SU-DHL-6 (cell line): ENCODE data around the gene ALPK3.

Source experiments
- H2AFZ ChIP-seq: fragments of 200-600 bp; sonication (generic); 2 replicates; pipeline ENCODE4 v1.6.1; 2014; ENCODE audit warnings: low read depth, mild to moderate bottlenecking, moderate library complexity, mixed read lengths, antibody characterized with exemption, low read length; ENCODE audit not compliant: severe bottlenecking
- H3F3A ChIP-seq: fragments of 200-600 bp; shearing (Covaris generic); 2 replicates; pipeline ENCODE4 v1.6.0; 2016; ENCODE audit warnings: antibody characterized with exemption, mild to moderate bottlenecking; ENCODE audit not compliant: insufficient read depth
- H3K27ac ChIP-seq: fragments of 200-600 bp; sonication (generic); 2 replicates; pipeline ENCODE4 v1.5.1; 2016; ENCODE audit warnings: low read depth, mild to moderate bottlenecking, low read length, moderate library complexity, mixed read lengths
- H3K27me3 ChIP-seq: fragments of 200-600 bp; sonication (generic), shearing (Covaris generic); 2 replicates; pipeline ENCODE4 v1.6.0; 2014; ENCODE audit warnings: mild to moderate bottlenecking, low read length
- H3K36me3 ChIP-seq: fragments of 200-600 bp; sonication (generic); 2 replicates; pipeline ENCODE4 v1.6.1; 2014; ENCODE audit warnings: mild to moderate bottlenecking, low read length, mixed read lengths
- H3K4me2 ChIP-seq: fragments of 300-600, 200-600 bp; shearing (Covaris generic), sonication (generic); 2 replicates; pipeline ENCODE4 v1.6.0; 2014; ENCODE audit warnings: low read length, low read depth, mild to moderate bottlenecking; ENCODE audit not compliant: poor library complexity, severe bottlenecking
- H3K4me3 ChIP-seq: fragments of 200-600 bp; sonication (generic); 2 replicates; pipeline ENCODE4 v1.5.1; 2014; ENCODE audit warnings: antibody characterized with exemption, low read length, mild to moderate bottlenecking, mixed read lengths; ENCODE audit not compliant: insufficient read depth, poor library complexity, severe bottlenecking
- H3K79me2 ChIP-seq: fragments of 200-600 bp; sonication (generic); 2 replicates; pipeline ENCODE4 v1.6.1; 2014; ENCODE audit warnings: mild to moderate bottlenecking, low read length, moderate library complexity; ENCODE audit not compliant: insufficient read depth
- H3K9ac ChIP-seq: fragments of 200-600 bp; sonication (generic); 2 replicates; pipeline ENCODE4 v1.7.0; 2014; ENCODE audit warnings: mild to moderate bottlenecking, low read length
- H3K9me2 ChIP-seq: fragments of 200-600 bp; sonication (generic); replicated peaks from 2 replicates; pipeline ENCODE4 v1.6.1; 2014; ENCODE audit warnings: low read length; ENCODE audit not compliant: insufficient read depth
- H3K9me3 ChIP-seq: fragments of 200-600 bp; sonication (generic); 2 replicates; pipeline ENCODE4 v1.6.1; 2014; ENCODE audit warnings: low read length, mixed read lengths; ENCODE audit not compliant: insufficient read depth
- H4K20me1 ChIP-seq: fragments of 200-600 bp; sonication (generic); 2 replicates; pipeline ENCODE4 v1.6.1; 2014; ENCODE audit warnings: low read depth, mild to moderate bottlenecking, antibody characterized with exemption, low read length, moderate library complexity, mixed read lengths
- CTCF ChIP-seq: fragments of 200-600 bp; sonication (generic); IDR thresholded peaks from one replicate; pipeline ENCODE4 v1.5.1; 2017; ENCODE audit warnings: antibody characterized with exemption, mild to moderate bottlenecking, low read length, moderate library complexity; ENCODE audit not compliant: insufficient read depth, poor library complexity, severe bottlenecking
- EZH2phosphoT487 ChIP-seq: fragments of 200-600 bp; sonication (generic), shearing (Covaris generic); conservative IDR thresholded peaks from 2 replicates; pipeline ENCODE4 v1.6.1; 2018; ENCODE audit warnings: mild to moderate bottlenecking, antibody characterized with exemption, low read length, moderate library complexity, mixed read lengths

ALPK3 gene

GRCh38 chr15:84852212-84852611 lies 35.1 kb downstream of the ALPK3 start:
- H3K27ac ChIP-seq: no peak overlapping the region
- peaks cover 2% of the 10 kb centered on the region; the same call in 1 of the 2 replicates for H3K9me3 ChIP-seq
- H3K4me2 ChIP-seq: no peak overlapping the region
- no peaks in the 10 kb centered on the region for H3K36me3 ChIP-seq
- no peak overlapping the region for H3K4me3 ChIP-seq
- no peaks in the 10 kb centered on the region for H3K79me2 ChIP-seq
- no peak overlapping the region for H2AFZ ChIP-seq
- TF ChIP-seq EZH2phosphoT487 (no peak), CTCF (no peak)
- H4K20me1 ChIP-seq: no peaks in the 10 kb centered on the region
- no peaks in the 10 kb centered on the region for H3K27me3 ChIP-seq
- no peaks in the 10 kb centered on the region for H3F3A ChIP-seq
- no peaks in the 10 kb centered on the region for H3K9me2 ChIP-seq
- H3K9ac ChIP-seq: no peak overlapping the region

- no peaks in the 10 kb centered on the region for H4K20me1 ChIP-seq
- no peaks in the 10 kb centered on the region for H3K9me3 ChIP-seq
- no peaks in the 10 kb centered on the region for H3K9me2 ChIP-seq
- no peaks in the 10 kb centered on the region for H3K36me3 ChIP-seq
- H3K9ac ChIP-seq: no peak overlapping the region
- no peak overlapping the region for H3K4me3 ChIP-seq
- no peak overlapping the region for H3K4me2 ChIP-seq
- no peaks in the 10 kb centered on the region for H3K27me3 ChIP-seq
- H3F3A ChIP-seq: no peaks in the 10 kb centered on the region
- no peak overlapping the region for H2AFZ ChIP-seq
- TF ChIP-seq EZH2phosphoT487 (no peak), CTCF (no peak)
- no peaks in the 10 kb centered on the region for H3K79me2 ChIP-seq
- H3K27ac ChIP-seq: no peak overlapping the region
Measured at GRCh38 chr15:84855136-84855535, 38.0 kb downstream of the ALPK3 start.

GRCh38 chr15:84855765-84856164 lies 38.6 kb downstream of the ALPK3 start:
- Histone ChIP-seq H3K79me2 (no peaks in the 10 kb centered on the region), H3F3A (no peaks in the 10 kb centered on the region), H3K27ac (no peak overlapping the region), H3K9ac (no peak overlapping the region), H3K9me3 (no peaks in the 10 kb centered on the region), H4K20me1 (no peaks in the 10 kb centered on the region), H3K4me2 (no peak overlapping the region), H3K4me3 (no peak overlapping the region), H2AFZ (no peak overlapping the region), H3K36me3 (no peaks in the 10 kb centered on the region), H3K9me2 (no peaks in the 10 kb centered on the region), H3K27me3 (no peaks in the 10 kb centered on the region)
- TF ChIP-seq CTCF: no peak
- TF ChIP-seq EZH2phosphoT487: no peak
